Ishikawa (cell line): ENCODE data around the gene VPS11.

Source experiments
- CEBPB ChIP-seq: IDR thresholded peaks from 2 replicates; pipeline ENCODE4 v1.6.1; 2012
- EGR1 ChIP-seq: IDR thresholded peaks from 2 replicates; pipeline ENCODE4 v1.6.1; 2012
- NFIC ChIP-seq: IDR thresholded peaks from 2 replicates; pipeline ENCODE4 v1.6.1; 2012
- RAD21 ChIP-seq: IDR thresholded peaks from 2 replicates; pipeline ENCODE4 v1.6.1; 2012; ENCODE audit warnings: low read depth
- TCF12 ChIP-seq: IDR thresholded peaks from 2 replicates; pipeline ENCODE4 v1.6.1; 2012; ENCODE audit warnings: low read depth
- TF ChIP-seq, protein P1 (sequence below): IDR thresholded peaks from 2 replicates; pipeline ENCODE4 v1.6.1; 2012; ENCODE audit warnings: low read depth, mild to moderate bottlenecking
- TF ChIP-seq, protein P2 (sequence below): IDR thresholded peaks from 2 replicates; pipeline ENCODE4 v1.6.1; 2012

- TF ChIP-seq, protein P1, sequence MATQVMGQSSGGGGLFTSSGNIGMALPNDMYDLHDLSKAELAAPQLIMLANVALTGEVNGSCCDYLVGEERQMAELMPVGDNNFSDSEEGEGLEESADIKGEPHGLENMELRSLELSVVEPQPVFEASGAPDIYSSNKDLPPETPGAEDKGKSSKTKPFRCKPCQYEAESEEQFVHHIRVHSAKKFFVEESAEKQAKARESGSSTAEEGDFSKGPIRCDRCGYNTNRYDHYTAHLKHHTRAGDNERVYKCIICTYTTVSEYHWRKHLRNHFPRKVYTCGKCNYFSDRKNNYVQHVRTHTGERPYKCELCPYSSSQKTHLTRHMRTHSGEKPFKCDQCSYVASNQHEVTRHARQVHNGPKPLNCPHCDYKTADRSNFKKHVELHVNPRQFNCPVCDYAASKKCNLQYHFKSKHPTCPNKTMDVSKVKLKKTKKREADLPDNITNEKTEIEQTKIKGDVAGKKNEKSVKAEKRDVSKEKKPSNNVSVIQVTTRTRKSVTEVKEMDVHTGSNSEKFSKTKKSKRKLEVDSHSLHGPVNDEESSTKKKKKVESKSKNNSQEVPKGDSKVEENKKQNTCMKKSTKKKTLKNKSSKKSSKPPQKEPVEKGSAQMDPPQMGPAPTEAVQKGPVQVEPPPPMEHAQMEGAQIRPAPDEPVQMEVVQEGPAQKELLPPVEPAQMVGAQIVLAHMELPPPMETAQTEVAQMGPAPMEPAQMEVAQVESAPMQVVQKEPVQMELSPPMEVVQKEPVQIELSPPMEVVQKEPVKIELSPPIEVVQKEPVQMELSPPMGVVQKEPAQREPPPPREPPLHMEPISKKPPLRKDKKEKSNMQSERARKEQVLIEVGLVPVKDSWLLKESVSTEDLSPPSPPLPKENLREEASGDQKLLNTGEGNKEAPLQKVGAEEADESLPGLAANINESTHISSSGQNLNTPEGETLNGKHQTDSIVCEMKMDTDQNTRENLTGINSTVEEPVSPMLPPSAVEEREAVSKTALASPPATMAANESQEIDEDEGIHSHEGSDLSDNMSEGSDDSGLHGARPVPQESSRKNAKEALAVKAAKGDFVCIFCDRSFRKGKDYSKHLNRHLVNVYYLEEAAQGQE: no peak
- TF ChIP-seq NFIC: no peak
- TF ChIP-seq RAD21: no peak
- no peak for TF ChIP-seq TCF12
- TF ChIP-seq EGR1: no peak
- TF ChIP-seq, protein P2, sequence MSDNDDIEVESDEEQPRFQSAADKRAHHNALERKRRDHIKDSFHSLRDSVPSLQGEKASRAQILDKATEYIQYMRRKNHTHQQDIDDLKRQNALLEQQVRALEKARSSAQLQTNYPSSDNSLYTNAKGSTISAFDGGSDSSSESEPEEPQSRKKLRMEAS: no peak
- no peak for TF ChIP-seq CEBPB
These were observed 42.5 kb upstream of the VPS11 start for GRCh38 chr11:119025099-119025473.
